KG1 (cell line): ENCODE data around the gene MINDY4.

Experiments used
- DNase-seq: peaks from one replicate; lab custom pipeline; 2025; lab: John Stamatoyannopoulos, UW

Gene MINDY4

DNA sequence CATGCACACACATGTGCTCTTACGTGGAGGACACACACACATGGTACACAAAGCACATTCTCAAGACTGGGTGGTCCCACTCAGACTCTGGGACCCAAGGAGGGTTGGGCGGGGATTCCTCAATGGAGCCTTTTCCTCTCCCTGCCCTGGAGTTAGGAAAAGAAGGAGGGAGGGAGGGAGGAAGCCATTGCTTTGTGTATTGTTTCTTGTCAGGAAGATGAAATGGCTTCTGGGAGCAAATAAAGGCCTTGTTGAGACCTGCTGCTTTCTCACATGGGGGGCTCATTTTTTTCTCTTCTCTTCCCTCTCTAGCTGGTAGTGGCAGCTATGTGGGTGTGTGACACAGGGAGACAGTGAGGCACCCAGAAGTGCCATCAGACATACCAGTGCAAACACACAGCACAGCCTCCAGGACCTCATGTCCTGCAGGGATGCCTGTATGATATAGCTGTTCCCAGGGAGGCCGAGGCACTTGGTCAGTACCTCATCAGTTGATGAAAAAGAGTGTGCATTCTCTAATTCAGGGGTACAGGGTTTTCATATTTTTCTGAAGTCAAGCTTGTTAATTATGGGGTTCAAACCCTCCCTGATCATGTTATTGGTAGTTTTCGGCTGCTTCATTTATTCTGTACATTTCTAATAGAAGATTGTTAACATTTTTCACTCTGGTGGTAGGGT lies 146.1 kb downstream of the MINDY4 start:
- no peak for DNase-seq

DNA sequence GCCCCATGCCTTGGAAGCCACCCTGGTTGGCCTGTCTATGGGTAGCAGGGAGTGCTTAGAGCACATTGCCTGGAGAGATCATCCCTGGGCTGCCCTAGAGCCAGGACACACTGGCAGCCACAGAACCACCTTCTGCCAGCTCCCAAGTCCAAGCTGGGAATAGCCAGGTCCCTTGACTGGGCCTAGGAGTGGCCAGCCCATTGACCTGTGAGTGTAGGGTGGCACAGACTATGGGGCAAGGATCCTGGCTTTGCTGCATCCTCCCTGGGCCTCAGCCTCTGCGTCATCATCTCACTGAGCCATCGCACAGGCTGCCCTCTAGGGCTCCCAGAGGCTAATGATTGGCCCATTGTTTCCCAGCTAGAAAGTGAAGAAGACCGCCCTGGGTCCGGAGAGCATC lies 147.5 kb downstream of the MINDY4 start:
- DNase-seq, result no peak

DNA sequence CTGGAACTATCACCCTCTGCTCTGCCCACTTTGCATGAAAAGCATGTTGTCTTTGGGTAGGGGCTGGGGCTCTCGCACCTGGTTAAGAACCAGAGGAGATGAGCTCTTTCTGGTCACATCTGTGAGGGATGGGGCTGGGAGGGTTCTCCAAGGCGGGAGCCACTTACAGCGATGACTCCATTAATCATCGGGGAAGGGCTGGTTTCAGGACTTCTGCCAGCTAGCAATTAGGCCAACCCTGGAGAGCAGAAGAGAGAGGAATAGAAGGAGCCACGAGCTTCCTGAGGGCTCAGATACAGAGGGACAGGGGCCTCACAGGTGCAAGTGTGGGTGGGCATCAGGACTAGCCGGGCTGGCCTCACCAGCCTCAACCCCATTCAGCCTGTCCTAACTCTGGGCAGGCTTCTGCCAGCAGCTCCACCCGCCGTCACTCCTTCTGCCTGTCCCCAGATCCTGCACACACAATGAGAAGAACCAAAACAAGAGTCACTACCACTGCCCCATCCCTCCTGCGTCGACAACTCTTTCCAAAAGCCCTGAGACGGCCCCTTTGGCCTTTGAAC lies 148.9 kb downstream of the MINDY4 start:
- DNase-seq, result no peak

DNA sequence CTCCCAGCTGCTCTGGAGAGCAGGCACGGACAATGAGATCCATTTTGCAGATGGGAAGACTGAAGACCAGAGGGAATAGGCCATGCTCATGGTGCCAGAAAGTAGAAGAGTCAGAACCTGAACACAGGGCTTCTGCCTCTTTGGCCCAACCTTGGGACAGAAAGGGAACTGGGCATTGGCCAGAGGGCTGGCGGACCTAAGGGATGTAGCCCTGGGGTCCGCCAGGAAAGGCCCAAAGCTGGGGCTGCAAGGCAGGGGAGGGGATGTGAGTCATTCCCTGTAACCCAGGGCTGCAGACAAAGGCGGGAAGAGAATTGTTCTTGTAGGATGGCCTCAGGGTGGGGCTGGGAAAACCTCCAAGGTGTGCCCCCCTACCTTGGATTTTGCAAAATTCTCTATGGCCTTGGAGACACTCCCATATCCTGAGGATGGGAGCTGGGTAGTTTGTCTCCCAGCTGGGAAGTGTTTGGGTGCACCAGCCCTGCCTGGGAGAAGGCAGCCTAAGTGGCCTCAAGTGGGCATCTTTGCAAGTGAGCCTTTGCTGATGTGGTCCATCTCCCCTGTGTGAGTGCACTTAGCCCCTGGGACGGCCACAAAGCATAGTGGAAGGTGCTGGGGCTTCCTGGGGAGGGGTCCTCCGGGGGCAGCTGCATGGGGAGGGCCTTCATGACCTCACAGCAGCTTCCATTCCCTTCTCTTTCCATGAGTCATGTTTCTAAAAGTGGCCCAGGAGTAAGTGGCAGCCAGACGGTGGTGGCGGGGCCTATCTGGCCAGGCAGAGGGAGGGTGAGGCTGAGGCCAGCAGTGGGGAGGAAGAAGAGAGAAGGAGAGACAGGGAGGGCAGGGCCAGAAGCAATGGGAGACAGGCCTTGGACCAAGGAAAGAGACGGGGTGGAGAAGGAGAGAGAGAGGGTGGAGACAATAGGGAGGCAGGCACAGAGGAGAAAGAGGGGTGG lies 149.6 kb downstream of the MINDY4 start:
- no peak for DNase-seq

DNA sequence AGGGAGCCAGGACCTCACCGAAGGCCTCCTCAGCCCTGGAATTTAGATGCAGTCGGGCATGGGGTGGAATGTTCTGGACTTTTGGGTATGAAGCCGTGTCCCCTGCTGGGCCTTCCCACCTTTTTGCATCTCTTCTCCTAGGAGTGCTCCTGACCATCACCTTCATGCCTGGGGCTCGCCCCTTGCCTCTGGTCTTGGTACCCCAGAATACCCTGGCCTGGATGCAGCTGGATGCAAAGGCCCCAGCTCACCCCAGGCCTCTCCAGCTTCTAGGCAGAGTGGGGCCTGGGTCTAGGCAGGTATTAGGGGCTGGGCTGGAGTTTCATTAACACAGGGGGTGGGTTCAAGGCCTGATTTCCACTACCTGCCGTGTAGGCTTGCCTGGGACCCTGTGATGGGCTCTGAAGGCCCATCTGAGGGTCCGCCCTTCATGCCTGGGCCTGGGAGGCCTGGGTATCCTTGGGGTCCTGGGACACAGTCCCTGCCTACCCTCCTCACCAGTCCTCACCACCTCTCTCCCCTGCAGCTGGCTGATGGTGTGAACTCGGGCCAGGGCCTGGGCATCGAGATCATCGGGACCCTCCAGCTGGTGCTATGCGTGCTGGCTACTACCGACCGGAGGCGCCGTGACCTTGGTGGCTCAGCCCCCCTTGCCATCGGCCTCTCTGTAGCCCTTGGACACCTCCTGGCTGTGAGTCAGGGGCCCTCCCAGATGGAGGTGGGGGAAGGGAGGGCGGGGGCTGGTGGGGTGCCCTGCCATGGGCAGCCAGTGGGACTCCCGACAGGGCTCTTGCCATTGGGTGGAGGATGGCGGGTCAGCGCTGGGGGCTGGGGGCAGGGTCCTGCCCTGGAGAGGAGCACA lies 150.6 kb downstream of the MINDY4 start:
- DNase-seq, result no peak

DNA sequence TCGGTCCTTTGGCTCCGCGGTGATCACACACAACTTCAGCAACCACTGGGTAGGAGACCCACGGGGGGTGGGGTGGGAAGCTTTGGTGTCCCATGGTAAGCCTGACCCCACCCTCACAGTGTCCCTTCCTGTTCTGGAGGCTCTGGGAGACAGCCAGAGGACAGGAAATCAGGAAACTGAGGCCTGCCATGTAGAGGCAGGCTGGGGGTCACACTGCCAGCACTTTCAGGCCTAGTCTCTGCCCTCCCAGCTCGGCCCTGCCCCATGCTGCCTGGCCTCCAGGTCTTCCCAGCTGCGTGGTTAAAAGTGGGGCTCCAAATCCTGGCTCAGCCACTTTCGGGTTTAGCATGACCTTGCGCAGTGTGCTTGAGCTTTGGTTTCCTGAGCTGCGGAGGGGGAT lies 151.4 kb downstream of the MINDY4 start:
- no peak for DNase-seq

DNA sequence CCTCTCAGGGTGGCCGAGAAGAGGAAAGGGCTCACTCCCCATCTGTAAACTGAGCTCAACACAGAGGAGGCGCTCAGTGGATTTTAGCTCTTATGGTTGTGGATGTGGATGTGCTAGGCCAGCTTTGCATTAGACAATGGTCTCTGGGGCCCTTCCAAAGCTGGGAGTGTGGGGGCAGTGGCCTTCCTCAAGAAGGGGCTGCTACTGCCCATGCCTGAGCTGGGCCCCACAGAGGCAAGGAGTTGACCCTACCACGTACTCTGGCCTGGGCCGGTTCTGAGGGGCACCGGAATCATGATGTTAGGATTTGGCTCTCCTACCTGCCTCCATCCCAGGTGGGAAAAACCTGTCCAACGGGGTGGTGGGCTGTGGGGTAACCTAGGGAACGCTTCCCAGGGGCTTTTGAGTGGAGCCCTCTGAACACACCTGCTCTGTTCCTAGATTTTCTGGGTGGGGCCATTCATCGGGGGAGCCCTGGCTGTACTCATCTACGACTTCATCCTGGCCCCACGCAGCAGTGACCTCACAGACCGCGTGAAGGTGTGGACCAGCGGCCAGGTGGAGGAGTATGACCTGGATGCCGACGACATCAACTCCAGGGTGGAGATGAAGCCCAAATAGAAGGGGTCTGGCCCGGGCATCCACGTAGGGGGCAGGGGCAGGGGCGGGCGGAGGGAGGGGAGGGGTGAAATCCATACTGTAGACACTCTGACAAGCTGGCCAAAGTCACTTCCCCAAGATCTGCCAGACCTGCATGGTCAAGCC lies 152.0 kb downstream of the MINDY4 start:
- no peak for DNase-seq

DNA sequence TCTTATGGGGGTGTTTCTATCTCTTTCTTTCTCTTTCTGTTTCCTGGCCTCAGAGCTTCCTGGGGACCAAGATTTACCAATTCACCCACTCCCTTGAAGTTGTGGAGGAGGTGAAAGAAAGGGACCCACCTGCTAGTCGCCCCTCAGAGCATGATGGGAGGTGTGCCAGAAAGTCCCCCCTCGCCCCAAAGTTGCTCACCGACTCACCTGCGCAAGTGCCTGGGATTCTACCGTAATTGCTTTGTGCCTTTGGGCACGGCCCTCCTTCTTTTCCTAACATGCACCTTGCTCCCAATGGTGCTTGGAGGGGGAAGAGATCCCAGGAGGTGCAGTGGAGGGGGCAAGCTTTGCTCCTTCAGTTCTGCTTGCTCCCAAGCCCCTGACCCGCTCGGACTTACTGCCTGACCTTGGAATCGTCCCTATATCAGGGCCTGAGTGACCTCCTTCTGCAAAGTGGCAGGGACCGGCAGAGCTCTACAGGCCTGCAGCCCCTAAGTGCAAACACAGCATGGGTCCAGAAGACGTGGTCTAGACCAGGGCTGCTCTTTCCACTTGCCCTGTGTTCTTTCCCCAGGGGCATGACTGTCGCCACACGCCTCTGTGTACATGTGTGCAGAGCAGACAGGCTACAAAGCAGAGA lies 152.7 kb downstream of the MINDY4 start:
- DNase-seq, result no peak

DNA sequence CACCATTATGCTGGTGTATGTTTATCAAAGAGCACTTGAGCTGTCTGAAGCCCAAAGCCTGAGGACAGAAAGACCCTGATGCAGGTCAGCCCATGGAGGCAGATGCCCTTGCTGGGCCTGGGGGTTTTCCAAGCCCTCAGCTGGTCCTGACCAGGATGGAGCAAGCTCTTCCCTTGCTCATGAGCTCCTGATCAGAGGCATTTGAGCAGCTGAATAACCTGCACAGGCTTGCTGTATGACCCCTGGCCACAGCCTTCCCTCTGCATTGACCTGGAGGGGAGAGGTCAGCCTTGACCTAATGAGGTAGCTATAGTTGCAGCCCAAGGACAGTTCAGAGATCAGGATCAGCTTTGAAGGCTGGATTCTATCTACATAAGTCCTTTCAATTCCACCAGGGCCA lies 153.4 kb downstream of the MINDY4 start:
- DNase-seq, result no peak

DNA sequence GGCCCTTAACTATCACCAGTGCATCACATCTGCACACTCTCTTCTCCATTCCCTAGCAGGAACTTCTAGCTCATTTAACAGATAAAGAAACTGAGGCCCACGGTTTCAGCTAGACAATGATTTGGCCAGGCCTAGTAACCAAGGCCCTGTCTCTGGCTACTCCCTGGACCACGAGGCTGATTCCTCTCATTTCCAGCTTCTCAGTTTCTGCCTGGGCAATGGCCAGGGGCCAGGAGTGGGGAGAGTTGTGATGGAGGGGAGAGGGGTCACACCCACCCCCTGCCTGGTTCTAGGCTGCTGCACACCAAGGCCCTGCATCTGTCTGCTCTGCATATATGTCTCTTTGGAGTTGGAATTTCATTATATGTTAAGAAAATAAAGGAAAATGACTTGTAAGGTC lies 153.9 kb downstream of the MINDY4 start:
- DNase-seq, result no peak

DNA sequence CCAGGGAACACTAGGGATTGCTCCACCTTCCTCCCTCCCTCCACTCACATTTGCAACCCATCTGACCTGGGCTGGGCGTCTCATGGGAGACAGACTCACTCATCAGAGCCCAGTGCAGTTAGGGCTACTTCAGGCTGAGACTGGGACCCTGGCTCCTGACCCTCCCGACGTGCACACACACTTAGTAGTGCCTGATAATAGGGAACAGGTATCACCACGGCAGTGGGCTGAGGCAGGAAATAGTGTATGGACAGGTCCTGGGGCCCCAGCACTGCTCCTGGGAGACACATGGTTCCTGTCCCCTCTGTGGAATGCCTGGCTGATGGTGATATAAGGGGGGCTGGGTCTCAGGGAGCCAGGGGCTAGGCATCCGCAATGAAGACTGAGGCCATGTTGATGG lies 154.7 kb downstream of the MINDY4 start:
- no peak for DNase-seq

DNA sequence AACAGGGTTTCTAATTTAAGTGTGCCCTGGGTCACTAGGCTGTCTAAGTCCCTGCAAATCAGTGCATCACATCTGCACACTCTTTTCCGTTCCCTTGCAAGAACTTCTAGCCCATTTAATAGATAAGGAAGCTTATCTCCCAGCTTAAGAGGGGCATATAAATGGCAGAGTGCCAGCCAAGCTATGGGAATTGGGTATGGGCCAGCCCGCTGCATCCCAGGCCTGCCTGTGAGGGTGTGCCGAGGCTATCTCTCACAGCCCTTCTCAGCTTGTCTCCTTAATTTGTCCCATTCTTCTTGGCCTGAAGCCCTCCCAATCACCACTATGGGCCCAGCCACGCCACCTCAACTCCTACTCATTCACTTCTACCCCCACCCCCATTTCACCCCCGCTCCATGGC lies 155.1 kb downstream of the MINDY4 start:
- DNase-seq, result no peak

DNA sequence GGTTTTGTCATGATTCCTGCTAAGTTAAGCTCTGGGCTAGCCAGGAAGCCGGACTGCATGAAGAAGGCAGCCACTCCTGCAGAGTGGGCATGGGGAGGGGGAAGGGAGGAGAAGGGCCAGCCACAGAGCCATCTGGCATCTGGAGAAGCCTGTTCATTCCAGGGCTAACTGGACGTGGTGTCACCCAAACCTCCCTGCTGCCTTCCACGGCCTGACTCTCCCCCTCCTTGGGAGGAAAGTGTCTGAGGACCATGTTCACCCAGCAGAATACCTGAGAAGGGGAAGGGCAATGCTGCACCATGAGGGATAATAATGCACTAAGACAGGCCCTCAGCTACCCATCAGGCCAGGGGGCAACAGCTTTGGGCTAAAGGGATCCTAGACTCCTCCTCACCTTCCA lies 155.8 kb downstream of the MINDY4 start:
- DNase-seq, result no peak

DNA sequence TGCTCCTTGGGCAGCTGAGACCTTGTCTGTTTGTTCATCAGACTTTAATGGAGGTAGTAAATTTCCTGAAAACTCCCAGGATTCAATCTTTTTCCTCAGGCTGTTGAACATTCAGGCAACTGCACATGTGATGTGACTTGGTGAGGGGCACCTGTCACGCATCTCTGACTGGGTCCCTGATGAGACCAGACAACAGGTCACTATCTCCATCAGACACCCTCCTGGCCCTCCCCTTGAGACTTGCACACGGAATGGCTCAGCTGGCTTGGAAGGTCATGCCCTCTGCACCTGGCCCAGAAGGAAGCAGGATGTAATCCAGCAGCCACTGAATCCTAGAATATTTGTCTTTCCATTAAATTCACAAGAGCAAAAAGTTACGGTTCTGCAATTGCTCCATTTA lies 156.3 kb downstream of the MINDY4 start:
- no peak for DNase-seq

DNA sequence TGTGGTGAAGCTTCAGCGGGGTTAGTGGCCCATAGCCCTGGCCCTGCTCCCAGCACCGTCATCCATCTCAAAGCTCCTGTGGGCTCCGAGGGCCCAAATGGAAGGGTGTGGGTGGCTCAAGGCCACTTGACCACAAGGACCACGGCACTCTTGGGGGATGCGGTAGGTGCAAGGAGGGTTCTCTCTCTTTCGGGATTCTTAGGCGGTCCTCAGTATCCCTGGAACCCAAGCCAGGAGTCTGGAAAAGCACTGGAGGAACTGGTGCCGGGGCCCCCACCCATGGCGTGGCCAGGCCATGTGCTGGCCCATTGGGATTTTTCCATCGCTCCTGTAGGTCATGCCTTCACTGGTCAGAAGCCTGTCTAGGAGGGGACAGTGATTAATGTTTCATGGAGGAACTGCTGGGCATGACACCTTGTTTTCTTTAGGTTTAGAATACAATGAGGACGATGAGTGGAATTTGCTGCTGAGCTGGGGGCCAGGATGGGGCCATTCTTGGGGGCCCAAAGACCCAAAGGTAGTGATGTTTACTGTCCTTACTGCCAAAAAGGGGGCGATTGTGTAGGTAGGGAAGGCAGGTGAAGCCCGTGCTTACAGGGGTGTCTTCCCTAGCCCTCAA lies 157.1 kb downstream of the MINDY4 start:
- no peak for DNase-seq

DNA sequence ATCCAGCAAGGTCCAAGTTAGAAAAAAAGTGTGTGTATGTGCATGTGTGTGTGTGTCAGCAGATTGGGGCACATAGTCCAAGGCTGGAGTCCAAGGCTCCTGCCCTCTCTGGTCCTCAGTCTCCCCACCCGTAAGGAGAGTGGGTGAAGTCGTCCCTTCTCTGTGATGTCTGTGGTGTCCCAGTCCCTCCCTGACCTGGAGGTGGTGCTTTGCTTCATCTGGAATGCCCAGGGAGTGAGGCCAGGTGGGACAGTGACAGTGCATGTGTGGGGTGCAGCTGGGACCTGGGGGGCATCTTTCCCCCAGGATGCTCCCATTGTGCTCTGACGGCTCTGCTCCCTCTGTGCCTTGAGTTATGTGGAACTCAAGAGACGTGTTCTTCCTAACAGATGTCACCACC lies 158.5 kb downstream of the MINDY4 start:
- no peak for DNase-seq

DNA sequence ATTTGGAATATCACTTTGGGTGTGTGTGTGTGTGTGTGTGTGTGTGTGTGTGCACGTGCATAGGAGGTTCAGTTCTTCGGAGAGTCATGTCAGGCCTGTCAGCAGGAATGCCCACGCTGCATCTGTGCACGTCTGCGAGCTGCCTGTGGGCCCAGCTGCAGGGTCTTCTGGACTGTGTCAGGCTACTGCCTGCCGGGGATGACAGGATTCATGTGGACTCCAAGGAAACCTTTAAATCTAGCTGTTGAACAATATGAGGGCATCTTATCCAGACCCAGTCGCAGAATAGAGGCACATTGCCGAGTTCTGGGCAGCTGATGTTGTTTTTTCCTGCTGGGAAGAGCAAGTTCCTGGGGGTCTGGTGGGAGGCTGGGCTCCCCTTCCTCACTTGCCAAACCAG lies 159.4 kb downstream of the MINDY4 start:
- DNase-seq, result no peak

DNA sequence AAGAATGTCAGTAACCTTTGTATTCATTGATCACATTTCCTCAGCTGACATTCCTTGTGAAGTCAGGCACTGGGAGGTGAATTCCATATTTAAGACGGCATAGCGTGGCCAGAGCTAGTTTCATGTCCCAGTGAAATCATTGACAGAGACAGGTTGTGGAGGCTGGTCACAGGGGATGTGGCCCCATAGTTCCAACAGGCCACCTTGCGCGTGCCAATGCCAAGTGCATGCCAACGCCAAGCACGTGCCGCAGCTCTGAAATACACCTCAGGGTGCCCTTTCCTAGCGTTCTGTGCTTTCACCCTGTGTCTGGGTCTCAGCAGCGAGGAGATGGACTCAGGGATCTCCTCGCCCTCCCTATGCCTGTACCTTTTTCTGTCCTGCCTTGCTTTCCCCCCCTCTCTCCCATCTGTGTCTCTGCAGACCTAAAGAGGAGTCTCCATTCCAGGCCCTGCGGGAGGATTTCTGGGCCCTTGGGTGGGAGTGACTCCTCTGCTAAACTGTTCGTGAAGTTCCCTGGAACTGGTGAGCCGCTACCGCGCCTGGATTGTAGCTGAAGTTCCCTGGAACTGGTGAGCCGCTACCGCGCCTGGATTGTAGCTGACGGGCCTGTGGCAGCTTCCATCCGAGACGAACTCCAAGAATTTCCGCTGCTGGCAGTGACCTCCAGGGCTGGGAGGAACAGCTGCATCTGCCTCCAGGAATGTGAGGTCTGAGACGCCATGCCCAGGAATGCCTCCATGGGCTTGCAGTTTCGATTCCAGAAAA lies 160.1 kb downstream of the MINDY4 start:
- DNase-seq, result no peak

DNA sequence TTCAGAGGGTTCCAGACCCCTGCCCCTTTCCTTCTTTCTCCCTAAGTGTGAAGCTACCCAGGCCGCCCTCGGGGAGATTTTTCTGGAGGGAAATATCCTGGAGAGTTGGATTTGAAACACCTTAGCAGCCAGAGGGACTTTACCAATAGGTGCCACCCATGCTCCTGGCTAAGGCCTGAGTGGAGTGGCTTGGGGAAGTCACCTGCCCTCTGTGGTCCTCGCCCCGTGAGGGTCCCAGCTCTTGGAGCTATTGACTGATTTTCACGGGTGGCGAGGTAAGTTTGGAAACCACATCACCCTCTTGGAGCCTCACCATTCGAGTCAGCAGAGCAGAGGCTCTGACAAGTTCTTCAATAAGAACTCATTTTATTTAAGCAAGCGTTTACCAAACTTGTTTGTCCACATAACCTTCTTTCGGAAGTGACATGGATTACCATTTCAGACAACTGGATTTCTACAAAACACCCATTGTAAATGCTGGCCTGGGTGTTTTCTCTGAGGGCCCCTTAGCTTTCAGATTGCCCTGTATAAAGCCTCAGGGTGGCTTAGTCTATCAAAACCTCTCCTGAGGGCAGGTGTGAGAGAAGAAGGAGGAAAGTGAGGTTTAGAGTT lies 160.8 kb downstream of the MINDY4 start:
- DNase-seq, result no peak
